Osteocyte (in vitro differentiated cells): ENCODE measurements around the gene MANF. TPM values are rescaled to one million over a fixed set of nuclear protein-coding genes. Genes with fewer than 3 reads are reported as not detected.

Experiments
- DNase-seq: peaks from one replicate; pipeline ENCODE4 v3.0.0; 2021; ENCODE audit warnings: mixed read lengths; ENCODE audit not compliant: unreplicated experiment; ENCODE audit errors: extremely low spot score
- H3K27ac Mint-ChIP-seq: one replicate; pipeline ENCODE4 v1.8.0; 2021; ENCODE audit warnings: mild to moderate bottlenecking, mixed read lengths; ENCODE audit not compliant: unreplicated experiment
- H3K27me3 Mint-ChIP-seq: one replicate; pipeline ENCODE4 v1.8.0; 2021; ENCODE audit warnings: mixed read lengths; ENCODE audit not compliant: unreplicated experiment
- H3K36me3 Mint-ChIP-seq: one replicate; pipeline ENCODE4 v1.8.0; 2021; ENCODE audit warnings: mixed read lengths; ENCODE audit not compliant: unreplicated experiment
- H3K4me1 Mint-ChIP-seq: one replicate; pipeline ENCODE4 v1.8.0; 2021; ENCODE audit warnings: mixed read lengths; ENCODE audit not compliant: unreplicated experiment
- H3K4me3 Mint-ChIP-seq: one replicate; pipeline ENCODE4 v1.8.0; 2021; ENCODE audit warnings: mild to moderate bottlenecking, moderate library complexity, mixed read lengths; ENCODE audit not compliant: unreplicated experiment
- H3K9me3 Mint-ChIP-seq: one replicate; pipeline ENCODE4 v1.8.0; 2021; ENCODE audit warnings: mixed read lengths; ENCODE audit not compliant: unreplicated experiment
- CTCF ChIP-seq: fragments of 200-600 bp; sonication (generic); IDR thresholded peaks from 2 replicates; pipeline ENCODE4 v1.5.0; 2021; ENCODE audit warnings: antibody characterized with exemption, mild to moderate bottlenecking, moderate library complexity
- total RNA-seq: library from RNA; stranded (reverse); gene quantifications from 2 replicates; pipeline ENCODE4 v1.2.1, GENCODE V29; 2021

The MANF gene
- total RNA-seq, 1 donor from 2014 or later, result 94.8 TPM

- no peak for TF ChIP-seq CTCF
- Mint-ChIP-seq H3K4me3 (no peak overlapping the region), H3K27ac (no peak overlapping the region), H3K9me3 (no peaks in the 10 kb centered on the region), H3K27me3 (no peaks in the 10 kb centered on the region), H3K4me1 (no peaks in the 10 kb centered on the region), H3K36me3 (no peaks in the 10 kb centered on the region)
- DNase-seq, result no peak
These were observed 11.3 kb upstream of the MANF start for GRCh38 chr3:51373658-51374421.

GRCh38 chr3:51374456-51374855 lies 10.6 kb upstream of the MANF start:
- Mint-ChIP-seq H3K36me3 (no peaks in the 10 kb centered on the region), H3K27ac (no peak overlapping the region), H3K27me3 (no peaks in the 10 kb centered on the region), H3K9me3 (no peaks in the 10 kb centered on the region), H3K4me1 (no peaks in the 10 kb centered on the region), H3K4me3 (no peak overlapping the region)
- no peak for TF ChIP-seq CTCF
- DNase-seq, result no peak

GRCh38 chr3:51375136-51375535 lies 10.0 kb upstream of the MANF start:
- Mint-ChIP-seq H3K4me3 (no peak overlapping the region), H3K36me3 (no peaks in the 10 kb centered on the region), H3K27ac (no peak overlapping the region), H3K27me3 (no peaks in the 10 kb centered on the region), H3K9me3 (no peaks in the 10 kb centered on the region), H3K4me1 (no peaks in the 10 kb centered on the region)
- no peak for DNase-seq
- TF ChIP-seq CTCF, result no peak

- no peak overlapping the region for H3K27ac Mint-ChIP-seq
- H3K36me3 Mint-ChIP-seq, result no peaks in the 10 kb centered on the region
These were observed 9.5 kb upstream of the MANF start for GRCh38 chr3:51375571-51375970.

More at GRCh38 chr3:51375571-51375970, 9.5 kb upstream of the MANF start:
- Mint-ChIP-seq H3K4me1 (no peaks in the 10 kb centered on the region), H3K27me3 (no peaks in the 10 kb centered on the region), H3K4me3 (no peak overlapping the region), H3K9me3 (no peaks in the 10 kb centered on the region)
- DNase-seq, result no peak
- no peak for TF ChIP-seq CTCF
